H1 (cell line): ENCODE results near the gene SLC27A2. TPM values are rescaled to one million over a fixed set of nuclear protein-coding genes. Genes with fewer than 3 reads are reported as not detected.

Experiments used
- CTCF ChIA-PET: fragments of 300-600 bp; sonication (Branson Sonifier 250); formaldehyde crosslinking; loops from one replicate; lab custom pipeline; 2021; ENCODE audit not compliant: partially characterized antibody; lab: Charles Lee
- POLR2A ChIA-PET: fragments of 300-600 bp; sonication (Branson Sonifier 250); formaldehyde crosslinking; loops from one replicate; lab custom pipeline; 2021; ENCODE audit warnings: inconsistent platforms; ENCODE audit not compliant: partially characterized antibody; lab: Charles Lee
- DNase-seq, 2 experiments: peaks; one replicate each; pipeline versions ENCODE4 v3.0.0 to v3.0.0-alpha.2; 2010 to 2022; ENCODE audit warnings: low spot score in 2 of 2, low read depth in 1 of 2, mixed read lengths in 1 of 2
- FAIRE-seq: peaks from 2 replicates; lab custom pipeline; 2011; peaks lifted over from hg19 to GRCh38; lab: Jason Lieb, UNC
- H2AFZ ChIP-seq: 2 replicates; pipeline ENCODE4 v1.8.1; 2012; ENCODE audit warnings: low read length, inconsistent platforms
- H2AK5ac ChIP-seq: 2 replicates; pipeline ENCODE4 v1.6.1; 2013; ENCODE audit warnings: low read depth, low read length
- H2BK120ac ChIP-seq: replicated peaks from 2 replicates; pipeline ENCODE3; 2013; ENCODE audit warnings: low read depth, low read length, inconsistent platforms
- H2BK12ac ChIP-seq: 2 replicates; pipeline ENCODE4 v1.6.1; 2013; ENCODE audit warnings: low read depth, low read length
- H2BK15ac ChIP-seq: 2 replicates; pipeline ENCODE4 v1.6.1; 2013; ENCODE audit warnings: low read length
- H2BK20ac ChIP-seq: 2 replicates; pipeline ENCODE4 v1.6.1; 2013; ENCODE audit warnings: low read length
- H2BK5ac ChIP-seq: 2 replicates; pipeline ENCODE4 v1.6.1; 2013; ENCODE audit warnings: low read depth, low read length
- H3K14ac ChIP-seq: 2 replicates; pipeline ENCODE4 v1.6.1; 2013; ENCODE audit warnings: inconsistent platforms; ENCODE audit not compliant: insufficient read length
- H3K18ac ChIP-seq: 2 replicates; pipeline ENCODE4 v1.6.1; 2013; ENCODE audit warnings: low read length; ENCODE audit errors: extremely low read depth
- H3K23ac ChIP-seq: 2 replicates; pipeline ENCODE4 v1.6.1; 2013; ENCODE audit warnings: inconsistent platforms; ENCODE audit not compliant: insufficient read length
- H3K23me2 ChIP-seq: 2 replicates; pipeline ENCODE4 v1.6.1; 2013; ENCODE audit warnings: low read depth, low read length
- H3K27ac ChIP-seq: 2 replicates; pipeline ENCODE4 v1.6.1; 2011; ENCODE audit warnings: low read depth, low read length, inconsistent platforms
- H3K27me3 ChIP-seq, 4 experiments: replicated peaks in 1 of 4; 1 replicate in 1 of 4; 2 replicates in 3 of 4; pipeline versions ENCODE4 v1.6.1 to v1.8.1; 2011 to 2013; ENCODE audit warnings: low read length in 3 of 4, mild to moderate bottlenecking in 3 of 4, inconsistent platforms in 2 of 4, mixed read lengths in 2 of 4, moderate library complexity in 1 of 4; ENCODE audit not compliant: control insufficient read depth in 3 of 4, insufficient read depth in 3 of 4; ENCODE audit errors: extremely low read depth in 1 of 4
- H3K36me3 ChIP-seq, 4 experiments: 2 replicates each; pipeline versions ENCODE4 v1.6.1 to v1.8.1; 2011 to 2013; ENCODE audit warnings: mild to moderate bottlenecking in 4 of 4, low read length in 3 of 4, moderate library complexity in 2 of 4, control low read depth in 1 of 4, inconsistent platforms in 1 of 4; ENCODE audit not compliant: insufficient read depth in 4 of 4, control insufficient read depth in 2 of 4
- H3K4ac ChIP-seq: replicated peaks from 2 replicates; pipeline ENCODE3; 2013; ENCODE audit warnings: low read length, low read depth, mixed read lengths, inconsistent platforms; ENCODE audit not compliant: insufficient read length
- H3K4me1 ChIP-seq, 4 experiments: replicated peaks in 1 of 4; 1 replicate in 1 of 4; 2 replicates in 3 of 4; pipeline versions ENCODE4 v1.6.1 to v1.8.1; 2011 to 2013; ENCODE audit warnings: low read length in 3 of 4, inconsistent platforms in 2 of 4, mixed read lengths in 1 of 4; ENCODE audit not compliant: insufficient read depth in 4 of 4, control insufficient read depth in 3 of 4
- H3K4me2 ChIP-seq, 2 experiments: 2 replicates each; pipeline versions ENCODE4 v1.6.1 to v1.8.1; 2011 to 2013; ENCODE audit warnings: low read depth in 2 of 2, low read length in 2 of 2, control low read depth in 1 of 2, inconsistent platforms in 1 of 2, mild to moderate bottlenecking in 1 of 2; ENCODE audit not compliant: insufficient read depth in 1 of 2
- H3K4me3 ChIP-seq, 4 experiments: fragments of 200-600, 300-600 bp in 1 of 4; sonication (generic), shearing (Covaris generic), sonication (Bioruptor Twin) in 1 of 4; 2 replicates each; pipeline versions ENCODE4 v1.5.1 to v1.8.1; 2011 to 2016; ENCODE audit warnings: low read length in 4 of 4, low read depth in 3 of 4, control low read depth in 2 of 4, inconsistent platforms in 2 of 4, mild to moderate bottlenecking in 2 of 4, mixed read lengths in 1 of 4, moderate library complexity in 1 of 4; ENCODE audit not compliant: insufficient read depth in 2 of 4; ENCODE audit errors: extremely low read depth in 1 of 4
- H3K56ac ChIP-seq: replicated peaks from 2 replicates; pipeline ENCODE3; 2013; ENCODE audit warnings: low read depth, mild to moderate bottlenecking, mixed read lengths, low read length, inconsistent platforms; ENCODE audit not compliant: insufficient read length
- H3K79me1 ChIP-seq: 2 replicates; pipeline ENCODE4 v1.6.1; 2013; ENCODE audit warnings: low read depth, low read length, control low read depth
- H3K79me2 ChIP-seq, 2 experiments: 2 replicates each; pipeline versions ENCODE4 v1.6.1 to v1.8.1; 2012 to 2013; ENCODE audit warnings: low read length in 2 of 2, mild to moderate bottlenecking in 2 of 2, inconsistent platforms in 1 of 2; ENCODE audit not compliant: insufficient read depth in 2 of 2, control insufficient read depth in 1 of 2
- H3K9ac ChIP-seq, 4 experiments: replicated peaks in 1 of 4; 1 replicate in 1 of 4; 2 replicates in 3 of 4; pipeline versions ENCODE4 v1.6.1 to v1.8.1; 2011 to 2013; ENCODE audit warnings: low read depth in 3 of 4, low read length in 3 of 4, control low read depth in 2 of 4, mild to moderate bottlenecking in 2 of 4, moderate library complexity in 2 of 4, inconsistent platforms in 1 of 4; ENCODE audit errors: extremely low read depth in 1 of 4
- H3K9me3 ChIP-seq, 2 experiments: 2 replicates each; pipeline versions ENCODE4 v1.6.1 to v1.8.1; 2012 to 2013; ENCODE audit warnings: mild to moderate bottlenecking in 2 of 2, moderate library complexity in 2 of 2, control low read depth in 1 of 2, inconsistent platforms in 1 of 2, low read depth in 1 of 2, low read length in 1 of 2, mixed read lengths in 1 of 2; ENCODE audit not compliant: insufficient read depth in 2 of 2
- H4K20me1 ChIP-seq, 2 experiments: replicated peaks in 1 of 2; 2 replicates each; pipeline versions ENCODE3 to v1.8.1; 2011 to 2013; ENCODE audit warnings: inconsistent platforms in 2 of 2, low read length in 2 of 2, mild to moderate bottlenecking in 1 of 2; ENCODE audit not compliant: insufficient read depth in 2 of 2, control insufficient read depth in 1 of 2
- H4K5ac ChIP-seq: 2 replicates; pipeline ENCODE4 v1.6.1; 2013; ENCODE audit warnings: low read length, low read depth, mixed read lengths, inconsistent platforms; ENCODE audit not compliant: insufficient read length
- H4K8ac ChIP-seq: 2 replicates; pipeline ENCODE4 v1.8.0; 2013; ENCODE audit warnings: mild to moderate bottlenecking, moderate library complexity, low read length, inconsistent platforms; ENCODE audit not compliant: insufficient read depth; ENCODE audit errors: extremely low read depth
- H4K91ac ChIP-seq: replicated peaks from 2 replicates; pipeline ENCODE3; 2013; ENCODE audit warnings: low read length, mixed read lengths, inconsistent platforms; ENCODE audit not compliant: insufficient read length
- MAFK ChIP-seq: IDR thresholded peaks from 2 replicates; pipeline ENCODE4 v1.6.1; 2012; ENCODE audit warnings: low read depth, mild to moderate bottlenecking, improper control_type of control experiment, low read length
- RNF2 ChIP-seq: fragments of 200-900, 300-1000 bp; sonication (generic); IDR thresholded peaks from 2 replicates; pipeline ENCODE4 v1.7.1; 2016; ENCODE audit warnings: borderline replicate concordance, low read depth, mild to moderate bottlenecking, antibody characterized with exemption, low read length; ENCODE audit not compliant: poor library complexity, severe bottlenecking; ENCODE audit errors: missing control alignments
- RXRA ChIP-seq: IDR thresholded peaks from 2 replicates; pipeline ENCODE4 v1.6.1; 2011; ENCODE audit warnings: low read depth, mild to moderate bottlenecking, low read length, moderate library complexity; ENCODE audit not compliant: insufficient read depth
- TEAD4 ChIP-seq: IDR thresholded peaks from 2 replicates; pipeline ENCODE4 v1.6.1; 2012; ENCODE audit warnings: low read depth, low read length, inconsistent platforms, mixed read lengths
- ZNF274 ChIP-seq: IDR thresholded peaks from 2 replicates; pipeline ENCODE4 v1.7.0; 2012; ENCODE audit warnings: low read length, borderline replicate concordance; ENCODE audit errors: extremely low read depth
- WGBS, 2 experiments: shearing (Covaris generic) in 1 of 2; methylation state at CpG; one replicate each; pipeline versions ENCODE4 v1.1.6 to v1.1.7; 2013 to 2015; ENCODE audit warnings: low lambda C conversion rate in 2 of 2, mixed read lengths in 2 of 2, inconsistent platforms in 1 of 2, low coverage in 1 of 2, missing lambda C conversion rate in 1 of 2; ENCODE audit not compliant: insufficient replicate concordance in 2 of 2, insufficient coverage in 1 of 2, insufficient read length in 1 of 2; ENCODE audit errors: extremely low coverage in 1 of 2, missing lambda C conversion rate in 1 of 2; 5-methylcytosine and 5-hydroxymethylcytosine counted together
- polyA plus RNA-seq, 7 experiments: library from polyadenylated mRNA; depleted of rRNA in 3 of 7; stranded (reverse) in 5 of 7; unstranded in 2 of 7; fragments of >200 nt in 5 of 7; fragments of 200-250 nt in 2 of 7; gene quantifications; 1 replicate in 5 of 7; 2 replicates in 1 of 7; 4 replicates in 1 of 7; pipeline versions ENCODE4 v1.2.1 to v1.2.3, GENCODE V29; 2011 to 2013; ENCODE audit warnings: missing spikeins in 2 of 7, mixed read lengths in 2 of 7
- total RNA-seq: library from RNA; stranded (reverse); fragmentation: NEBNext Ultra II Directional; extraction: Animal tissue kit (Norgen Biotek cat#: 25700); gene quantifications from 2 replicates; pipeline ENCODE4 v1.2.1, GENCODE V29; 2021
- TF ChIP-seq, protein P1 (sequence below): IDR thresholded peaks from 2 replicates; pipeline ENCODE4 v1.6.1; 2012; ENCODE audit warnings: inconsistent platforms

SLC27A2 gene
- total and polyA plus RNA-seq, 2 of the 8 experiments (the other 6 are each of a cell fraction or from before 2014, with no cell fraction given) = 5.6 to 5.8 TPM

DNA sequence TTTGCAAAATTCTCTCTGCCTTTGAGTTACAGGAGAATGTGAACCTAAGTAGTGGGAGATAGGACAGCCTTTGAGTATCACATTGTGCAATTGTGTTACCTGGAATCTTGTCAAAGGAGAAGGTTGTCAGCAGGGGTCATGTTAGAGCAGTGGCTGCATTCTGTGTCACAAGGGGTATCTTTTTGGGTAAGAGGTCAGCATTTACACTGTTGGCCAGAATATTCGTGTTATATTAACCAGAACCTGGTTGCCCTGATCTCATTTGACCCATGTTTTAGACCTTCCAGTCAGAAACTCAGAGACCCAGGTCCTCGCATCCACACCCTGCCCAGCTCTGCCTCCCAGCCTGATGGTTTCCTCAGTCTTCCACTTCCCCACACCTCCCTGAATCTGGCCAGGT, 56.3 kb downstream of the SLC27A2 start:
- Histone ChIP-seq H4K5ac (no peak overlapping the region), H2BK120ac (no peak overlapping the region), H3K27ac (no peak overlapping the region), H3K4me3 (no peak overlapping the region), H2BK20ac (no peak overlapping the region), H4K20me1 (no peaks in the 10 kb centered on the region), H3K27me3 (no peaks in the 10 kb centered on the region), H4K8ac (no peak overlapping the region), H3K79me2 (no peaks in the 10 kb centered on the region), H3K56ac (no peak overlapping the region), H4K91ac (no peak overlapping the region), H2AFZ (no peak overlapping the region), H2BK15ac (no peak overlapping the region), H3K79me1 (no peaks in the 10 kb centered on the region), H3K14ac (no peak overlapping the region), H3K4me1 (no peaks in the 10 kb centered on the region), H3K4me2 (no peak overlapping the region), H2AK5ac (no peak overlapping the region), H3K4ac (no peak overlapping the region), H2BK5ac (no peak overlapping the region), H2BK12ac (no peak overlapping the region), H3K36me3 (no peaks in the 10 kb centered on the region; a peak in 1 of 8 replicates), H3K23ac (no peak overlapping the region), H3K9ac (no peak overlapping the region), H3K9me3 (no peaks in the 10 kb centered on the region), H3K23me2 (no peaks in the 10 kb centered on the region), H3K18ac (no peak overlapping the region)
- 89% methylated on average over 2 of the region's 2 CpGs; no CpG with 5 or more reads in 1 of the 2 experiments for WGBS, 2 experiments
- DNase-seq = no peak
- POLR2A ChIA-PET = no interaction called here
- TF ChIP-seq RNF2 = no peak
- no peak for TF ChIP-seq MAFK
- TF ChIP-seq, protein P1, sequence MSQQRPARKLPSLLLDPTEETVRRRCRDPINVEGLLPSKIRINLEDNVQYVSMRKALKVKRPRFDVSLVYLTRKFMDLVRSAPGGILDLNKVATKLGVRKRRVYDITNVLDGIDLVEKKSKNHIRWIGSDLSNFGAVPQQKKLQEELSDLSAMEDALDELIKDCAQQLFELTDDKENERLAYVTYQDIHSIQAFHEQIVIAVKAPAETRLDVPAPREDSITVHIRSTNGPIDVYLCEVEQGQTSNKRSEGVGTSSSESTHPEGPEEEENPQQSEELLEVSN = no peak
- no peak for TF ChIP-seq ZNF274
- no peak for TF ChIP-seq TEAD4
- TF ChIP-seq RXRA = no peak
- FAIRE-seq = no peak
- CTCF ChIA-PET = interaction anchor here (5.7 kb wide), 1 partner anchor 12 kb away, joined by 37 read pairs; no protein-coding TSS in a partner anchor
